SU-DHL-6 (cell line): ENCODE data around the gene CGN.

Experiments
- H2AFZ ChIP-seq: fragments of 200-600 bp; sonication (generic); 2 replicates; pipeline ENCODE4 v1.6.1; 2014; ENCODE audit warnings: low read depth, mild to moderate bottlenecking, moderate library complexity, mixed read lengths, antibody characterized with exemption, low read length; ENCODE audit not compliant: severe bottlenecking
- H3F3A ChIP-seq: fragments of 200-600 bp; shearing (Covaris generic); 2 replicates; pipeline ENCODE4 v1.6.0; 2016; ENCODE audit warnings: antibody characterized with exemption, mild to moderate bottlenecking; ENCODE audit not compliant: insufficient read depth
- H3K27ac ChIP-seq: fragments of 200-600 bp; sonication (generic); 2 replicates; pipeline ENCODE4 v1.5.1; 2016; ENCODE audit warnings: low read depth, mild to moderate bottlenecking, low read length, moderate library complexity, mixed read lengths
- H3K27me3 ChIP-seq: fragments of 200-600 bp; sonication (generic), shearing (Covaris generic); 2 replicates; pipeline ENCODE4 v1.6.0; 2014; ENCODE audit warnings: mild to moderate bottlenecking, low read length
- H3K36me3 ChIP-seq: fragments of 200-600 bp; sonication (generic); 2 replicates; pipeline ENCODE4 v1.6.1; 2014; ENCODE audit warnings: mild to moderate bottlenecking, low read length, mixed read lengths
- H3K4me2 ChIP-seq: fragments of 300-600, 200-600 bp; shearing (Covaris generic), sonication (generic); 2 replicates; pipeline ENCODE4 v1.6.0; 2014; ENCODE audit warnings: low read length, low read depth, mild to moderate bottlenecking; ENCODE audit not compliant: poor library complexity, severe bottlenecking
- H3K4me3 ChIP-seq: fragments of 200-600 bp; sonication (generic); 2 replicates; pipeline ENCODE4 v1.5.1; 2014; ENCODE audit warnings: antibody characterized with exemption, low read length, mild to moderate bottlenecking, mixed read lengths; ENCODE audit not compliant: insufficient read depth, poor library complexity, severe bottlenecking
- H3K79me2 ChIP-seq: fragments of 200-600 bp; sonication (generic); 2 replicates; pipeline ENCODE4 v1.6.1; 2014; ENCODE audit warnings: mild to moderate bottlenecking, low read length, moderate library complexity; ENCODE audit not compliant: insufficient read depth
- H3K9ac ChIP-seq: fragments of 200-600 bp; sonication (generic); 2 replicates; pipeline ENCODE4 v1.7.0; 2014; ENCODE audit warnings: mild to moderate bottlenecking, low read length
- H3K9me2 ChIP-seq: fragments of 200-600 bp; sonication (generic); replicated peaks from 2 replicates; pipeline ENCODE4 v1.6.1; 2014; ENCODE audit warnings: low read length; ENCODE audit not compliant: insufficient read depth
- H3K9me3 ChIP-seq: fragments of 200-600 bp; sonication (generic); 2 replicates; pipeline ENCODE4 v1.6.1; 2014; ENCODE audit warnings: low read length, mixed read lengths; ENCODE audit not compliant: insufficient read depth
- H4K20me1 ChIP-seq: fragments of 200-600 bp; sonication (generic); 2 replicates; pipeline ENCODE4 v1.6.1; 2014; ENCODE audit warnings: low read depth, mild to moderate bottlenecking, antibody characterized with exemption, low read length, moderate library complexity, mixed read lengths
- EZH2phosphoT487 ChIP-seq: fragments of 200-600 bp; sonication (generic), shearing (Covaris generic); conservative IDR thresholded peaks from 2 replicates; pipeline ENCODE4 v1.6.1; 2018; ENCODE audit warnings: mild to moderate bottlenecking, antibody characterized with exemption, low read length, moderate library complexity, mixed read lengths
- TF ChIP-seq, protein P1 (sequence below): fragments of 200-600 bp; sonication (generic); IDR thresholded peaks from one replicate; pipeline ENCODE4 v1.5.1; 2017; ENCODE audit warnings: antibody characterized with exemption, mild to moderate bottlenecking, low read length, moderate library complexity; ENCODE audit not compliant: insufficient read depth, poor library complexity, severe bottlenecking

CGN gene

DNA sequence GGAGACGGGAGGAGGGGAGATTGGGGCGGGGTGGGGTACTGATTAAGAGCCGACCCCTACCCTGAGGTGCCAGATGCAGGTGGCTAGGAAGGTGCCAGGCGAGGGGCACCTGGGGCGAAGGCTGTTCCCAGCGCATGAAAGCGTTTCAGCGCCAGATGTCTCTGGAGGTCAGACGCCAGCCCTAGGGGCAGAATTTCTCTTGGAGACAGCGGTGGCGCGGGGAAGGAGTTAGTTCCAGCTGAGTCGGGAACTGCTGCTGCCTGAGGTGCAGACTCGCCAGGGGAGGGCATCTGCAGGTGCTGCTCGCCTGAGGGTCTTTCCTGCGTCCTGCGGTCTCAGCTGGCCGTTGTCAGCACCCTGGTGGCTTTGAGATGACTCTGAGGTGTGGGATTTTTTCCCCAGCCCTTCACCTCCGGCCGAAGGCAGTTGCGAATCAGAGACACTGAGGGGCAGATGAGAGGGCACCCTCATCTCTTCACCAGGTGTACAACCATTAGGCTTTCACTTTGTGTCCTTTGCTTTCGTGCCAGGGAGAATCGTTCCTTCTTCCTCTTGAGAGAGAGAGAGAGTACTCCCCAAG is 539 bp downstream of the CGN start:
- Histone ChIP-seq H3K4me3 (peak overlapping the region; percentile 79), H3K27ac (no peak overlapping the region), H3K4me2 (peak overlapping the region; percentile 75), H3K36me3 (no peaks in the 10 kb centered on the region), H3F3A (peaks cover 6% of the 10 kb centered on the region; the same call in 1 of the 2 replicates), H3K9me2 (no peaks in the 10 kb centered on the region), H4K20me1 (no peaks in the 10 kb centered on the region), H2AFZ (peak overlapping the region; percentile 96), H3K27me3 (no peaks in the 10 kb centered on the region), H3K9me3 (no peaks in the 10 kb centered on the region), H3K9ac (peak overlapping the region; percentile 66), H3K79me2 (no peaks in the 10 kb centered on the region)
- no peak for TF ChIP-seq EZH2phosphoT487
- TF ChIP-seq, protein P1, sequence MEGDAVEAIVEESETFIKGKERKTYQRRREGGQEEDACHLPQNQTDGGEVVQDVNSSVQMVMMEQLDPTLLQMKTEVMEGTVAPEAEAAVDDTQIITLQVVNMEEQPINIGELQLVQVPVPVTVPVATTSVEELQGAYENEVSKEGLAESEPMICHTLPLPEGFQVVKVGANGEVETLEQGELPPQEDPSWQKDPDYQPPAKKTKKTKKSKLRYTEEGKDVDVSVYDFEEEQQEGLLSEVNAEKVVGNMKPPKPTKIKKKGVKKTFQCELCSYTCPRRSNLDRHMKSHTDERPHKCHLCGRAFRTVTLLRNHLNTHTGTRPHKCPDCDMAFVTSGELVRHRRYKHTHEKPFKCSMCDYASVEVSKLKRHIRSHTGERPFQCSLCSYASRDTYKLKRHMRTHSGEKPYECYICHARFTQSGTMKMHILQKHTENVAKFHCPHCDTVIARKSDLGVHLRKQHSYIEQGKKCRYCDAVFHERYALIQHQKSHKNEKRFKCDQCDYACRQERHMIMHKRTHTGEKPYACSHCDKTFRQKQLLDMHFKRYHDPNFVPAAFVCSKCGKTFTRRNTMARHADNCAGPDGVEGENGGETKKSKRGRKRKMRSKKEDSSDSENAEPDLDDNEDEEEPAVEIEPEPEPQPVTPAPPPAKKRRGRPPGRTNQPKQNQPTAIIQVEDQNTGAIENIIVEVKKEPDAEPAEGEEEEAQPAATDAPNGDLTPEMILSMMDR, result no peak

DNA sequence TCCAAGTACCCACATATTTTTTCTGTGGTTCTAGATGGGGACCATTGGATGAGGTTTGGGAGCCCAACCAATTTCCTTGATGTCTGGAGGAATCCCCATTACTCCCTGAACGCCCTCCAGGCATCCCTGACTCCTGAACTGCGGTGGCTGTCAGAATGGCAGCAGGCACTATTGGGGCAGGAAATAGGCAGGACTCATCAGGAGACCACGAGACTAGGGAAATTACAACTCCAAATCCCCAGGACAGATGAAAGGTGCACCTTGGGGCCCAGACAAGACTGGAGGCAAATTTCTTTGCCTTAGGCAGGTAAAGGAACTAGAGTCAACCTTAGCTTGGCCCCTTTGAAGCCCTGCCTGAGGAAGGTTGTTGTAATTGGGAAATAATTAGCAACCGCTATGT is 1.1 kb downstream of the CGN start:
- peak overlapping the region; percentile 66; the same call in 1 of the 2 replicates for H3K9ac ChIP-seq
- H3K79me2 ChIP-seq, result no peaks in the 10 kb centered on the region
- no peaks in the 10 kb centered on the region for H4K20me1 ChIP-seq
- TF ChIP-seq, protein P1, result no peak
- no peak for TF ChIP-seq EZH2phosphoT487
- peak overlapping the region; percentile 75 for H3K4me2 ChIP-seq
- H3F3A ChIP-seq, result peaks cover 6% of the 10 kb centered on the region; the same call in 1 of the 2 replicates
- no peaks in the 10 kb centered on the region for H3K9me3 ChIP-seq
- H3K9me2 ChIP-seq, result no peaks in the 10 kb centered on the region
- H3K4me3 ChIP-seq, result peak overlapping the region; percentile 79
- H3K27ac ChIP-seq, result no peak overlapping the region
- H2AFZ ChIP-seq, result no peak overlapping the region
- H3K36me3 ChIP-seq, result no peaks in the 10 kb centered on the region
- no peaks in the 10 kb centered on the region for H3K27me3 ChIP-seq

DNA sequence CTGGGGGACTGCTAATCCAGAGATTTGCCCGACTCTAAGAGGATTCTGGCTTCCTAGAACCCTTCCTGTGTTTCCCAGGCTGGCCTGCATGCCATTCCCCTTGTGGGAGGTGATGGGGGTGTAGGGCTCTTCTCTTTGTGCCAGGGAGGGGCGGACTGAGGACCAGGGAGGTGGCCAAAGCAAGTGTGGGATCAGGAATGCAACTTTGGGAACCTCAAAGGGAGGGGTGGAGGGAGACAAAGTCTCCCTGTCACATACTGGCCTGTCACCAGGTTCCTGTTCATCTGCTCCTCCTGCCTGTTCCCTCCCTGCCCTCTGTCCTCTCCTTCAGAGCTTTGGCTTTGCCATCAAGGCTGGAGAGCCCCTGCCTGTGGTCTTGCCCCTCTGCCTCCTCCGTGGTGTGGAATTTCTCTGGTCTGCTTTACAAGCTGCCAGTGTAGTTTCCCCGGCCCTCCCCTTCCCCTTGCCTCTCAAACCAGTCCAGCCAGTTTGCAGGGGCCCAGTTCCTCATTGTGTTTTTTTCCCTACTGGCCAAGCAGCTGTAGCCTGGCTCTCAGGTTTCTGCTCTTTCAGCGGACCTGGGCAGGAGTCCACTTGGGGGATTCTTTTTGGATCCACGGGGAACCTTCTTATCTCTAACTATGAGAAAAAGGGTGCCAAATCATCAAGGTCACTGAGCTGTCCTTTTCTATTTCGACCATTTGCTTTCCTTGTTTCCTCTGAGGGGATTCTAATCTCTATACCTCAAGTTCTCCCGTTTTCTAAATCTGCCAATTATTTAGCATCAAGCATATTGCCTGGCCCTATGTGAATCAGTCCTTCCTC is 1.8 kb downstream of the CGN start:
- H2AFZ ChIP-seq, result no peak overlapping the region
- H4K20me1 ChIP-seq, result no peaks in the 10 kb centered on the region
- no peaks in the 10 kb centered on the region for H3K9me3 ChIP-seq
- H3K9ac ChIP-seq, result no peak overlapping the region
- no peaks in the 10 kb centered on the region for H3K79me2 ChIP-seq
- no peak overlapping the region for H3K27ac ChIP-seq
- no peaks in the 10 kb centered on the region for H3K27me3 ChIP-seq
- H3K4me3 ChIP-seq, result no peak overlapping the region
- no peak overlapping the region for H3K4me2 ChIP-seq
- H3K9me2 ChIP-seq, result no peaks in the 10 kb centered on the region
- no peaks in the 10 kb centered on the region for H3K36me3 ChIP-seq
- TF ChIP-seq, protein P1, result no peak
- TF ChIP-seq EZH2phosphoT487, result no peak
- peaks cover 6% of the 10 kb centered on the region; the same call in 1 of the 2 replicates for H3F3A ChIP-seq
